GM18861 (cell line): ENCODE measurements around the gene GPC6.

ENCODE experiments used
- ATAC-seq: cut with Tn5 transposase; IDR thresholded peaks from one replicate; pipeline ENCODE4 v1.9.1; 2021; ENCODE audit not compliant: unreplicated experiment

Gene GPC6

GRCh38 chr13:93727211-93728141 is 500.9 kb downstream of the GPC6 start:
- ATAC-seq, result no peak

GRCh38 chr13:93729383-93729782 is 502.8 kb downstream of the GPC6 start:
- no peak for ATAC-seq

DNA sequence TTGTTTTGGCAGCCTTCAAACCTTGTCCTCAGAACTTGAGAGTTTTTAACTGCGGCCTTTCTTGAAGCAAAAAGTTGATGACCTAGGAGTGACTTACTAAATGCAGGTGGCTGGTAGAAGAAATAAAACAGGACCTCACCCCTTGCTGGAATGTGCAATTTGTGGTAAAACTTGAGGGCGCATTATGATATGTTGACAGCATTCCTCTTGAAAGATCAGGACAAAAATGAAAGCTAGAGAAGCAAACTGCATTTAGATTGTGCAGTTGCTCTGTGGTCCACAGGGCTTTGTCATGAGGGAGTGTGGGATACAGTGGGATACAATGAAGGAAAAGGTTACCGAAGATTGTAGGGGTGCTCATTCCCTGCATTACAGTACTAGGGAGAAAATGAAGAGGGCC is 504.2 kb downstream of the GPC6 start:
- ATAC-seq, result no peak

GRCh38 chr13:93732186-93732585 is 505.6 kb downstream of the GPC6 start:
- no peak for ATAC-seq

DNA sequence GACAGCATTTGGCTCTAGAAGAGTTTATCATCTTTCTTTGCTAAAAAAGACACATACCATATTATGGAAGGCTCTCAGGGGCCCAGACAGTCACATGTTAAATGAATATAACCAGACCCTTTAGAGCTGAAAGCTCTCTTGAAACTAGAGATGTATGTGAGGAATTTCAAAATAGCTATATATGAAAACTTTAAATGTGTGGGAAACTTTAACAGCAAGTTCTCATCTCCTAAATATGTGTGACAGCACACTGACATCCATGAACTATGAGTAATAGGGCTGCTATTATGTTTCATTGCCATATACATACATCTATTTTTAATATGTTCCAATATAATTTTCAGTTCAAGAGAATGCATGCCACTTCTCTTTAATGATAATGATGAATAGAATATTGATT is 509.5 kb downstream of the GPC6 start:
- ATAC-seq, result no peak

DNA sequence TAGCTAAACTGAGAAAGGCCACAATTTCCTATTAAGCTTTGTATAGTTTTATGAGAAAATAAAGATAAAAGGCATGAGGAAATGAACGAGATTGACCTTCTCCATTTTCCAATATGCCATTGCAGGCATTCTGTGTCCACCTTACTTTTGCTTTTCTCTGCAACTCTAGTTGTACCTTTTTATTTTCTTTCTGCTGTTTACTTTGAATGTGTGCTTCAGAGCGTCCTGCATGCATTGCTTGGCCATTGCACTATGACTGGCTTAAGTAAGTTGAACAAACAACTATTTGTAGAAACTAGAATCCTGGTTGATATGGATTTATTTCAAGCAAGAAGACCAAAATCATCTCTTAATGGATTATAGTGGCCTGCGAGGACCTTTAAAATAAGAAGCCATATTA is 510.3 kb downstream of the GPC6 start:
- no peak for ATAC-seq

DNA sequence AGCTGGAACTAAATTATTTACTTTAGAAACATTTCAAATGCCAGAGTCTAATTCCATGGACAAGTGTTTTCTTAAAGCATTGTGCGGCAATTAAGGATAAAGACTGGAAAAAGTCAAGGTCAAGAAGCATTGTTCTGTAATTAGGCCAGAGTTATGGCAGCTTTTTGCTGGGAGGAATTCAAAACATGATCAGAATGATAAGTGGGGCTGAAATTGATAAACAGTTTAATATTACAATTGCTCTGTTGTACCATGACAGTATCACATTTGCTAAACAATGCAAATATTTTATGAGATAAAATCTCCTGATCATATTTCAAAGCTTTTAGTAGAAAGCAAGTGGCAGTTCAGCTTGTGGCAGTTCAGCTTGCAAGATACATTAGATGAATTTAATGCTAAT is 513.7 kb downstream of the GPC6 start:
- ATAC-seq, result no peak

DNA sequence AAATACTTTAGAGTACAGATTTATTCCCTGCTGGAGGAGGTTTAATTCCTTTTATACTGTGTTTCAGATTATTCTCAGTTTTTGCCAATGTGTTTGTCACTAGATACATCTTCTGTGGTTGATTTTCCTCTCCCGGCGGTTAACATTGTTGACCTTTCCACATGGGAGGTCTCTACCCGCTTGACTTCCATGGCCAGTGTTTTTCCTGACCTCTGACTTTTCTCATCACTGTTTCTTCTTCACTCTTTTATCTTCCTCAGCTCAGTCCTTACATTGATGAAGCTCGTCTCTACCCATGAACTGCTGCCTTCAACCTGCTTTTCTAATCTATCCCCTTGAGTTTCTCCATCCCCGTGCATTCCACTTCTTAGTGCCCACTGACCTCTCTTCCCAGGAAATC is 517.4 kb downstream of the GPC6 start:
- ATAC-seq, result no peak

DNA sequence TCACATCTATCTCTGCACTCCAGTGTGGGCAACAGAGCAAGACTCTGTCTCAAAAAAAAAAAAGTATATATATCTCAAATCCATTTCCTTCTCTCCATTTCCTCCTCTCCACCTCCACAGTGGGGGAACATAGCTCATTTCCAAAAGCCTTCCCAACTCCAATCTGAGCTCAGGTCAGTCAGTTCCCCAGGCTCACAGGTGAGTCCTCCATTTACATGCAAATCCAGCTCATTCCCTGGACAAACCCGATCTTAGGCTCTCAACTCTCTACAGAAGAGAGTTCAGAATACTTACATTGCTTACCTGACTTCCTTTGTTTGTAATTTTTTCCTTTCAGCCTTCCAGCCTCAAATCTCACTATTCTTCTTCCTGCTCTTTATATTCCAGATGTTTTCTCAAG is 518.3 kb downstream of the GPC6 start:
- no peak for ATAC-seq

DNA sequence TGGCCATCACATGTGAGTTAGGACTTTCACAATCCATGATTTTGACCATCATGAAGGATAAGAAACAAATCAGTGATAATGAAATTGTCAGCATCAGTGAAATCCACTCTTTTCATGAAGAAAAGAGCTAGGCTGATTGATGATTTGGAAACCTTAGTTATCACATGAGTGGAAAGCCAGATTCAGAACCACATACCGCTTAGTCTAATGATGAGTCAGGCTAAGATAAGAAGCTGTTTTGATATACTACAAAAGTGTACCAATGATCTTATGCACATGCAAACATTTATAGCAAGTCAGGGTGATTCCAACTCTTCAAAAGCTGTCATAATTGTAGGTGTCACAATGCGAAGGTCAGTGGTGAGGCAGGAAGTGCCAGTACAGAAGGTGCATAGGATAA is 519.3 kb downstream of the GPC6 start:
- ATAC-seq, result no peak

DNA sequence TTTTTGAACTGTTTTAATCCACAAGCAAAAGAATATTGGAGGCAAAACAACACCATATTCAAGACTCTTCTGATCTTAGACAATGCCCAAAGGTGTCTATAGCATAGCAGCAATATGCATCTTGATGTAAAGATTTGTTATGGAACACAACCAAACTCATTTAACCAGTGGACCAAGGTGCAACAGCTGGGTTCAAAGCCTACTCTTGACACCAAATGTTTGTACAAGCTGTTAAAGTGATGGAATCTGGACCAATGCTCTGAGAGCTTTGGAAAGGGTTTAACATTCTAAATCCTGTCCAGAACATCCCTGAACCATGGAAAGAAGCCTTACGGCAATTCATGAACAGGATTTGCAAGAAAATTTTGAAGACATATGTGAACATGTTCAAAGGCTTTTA is 520.0 kb downstream of the GPC6 start:
- no peak for ATAC-seq

DNA sequence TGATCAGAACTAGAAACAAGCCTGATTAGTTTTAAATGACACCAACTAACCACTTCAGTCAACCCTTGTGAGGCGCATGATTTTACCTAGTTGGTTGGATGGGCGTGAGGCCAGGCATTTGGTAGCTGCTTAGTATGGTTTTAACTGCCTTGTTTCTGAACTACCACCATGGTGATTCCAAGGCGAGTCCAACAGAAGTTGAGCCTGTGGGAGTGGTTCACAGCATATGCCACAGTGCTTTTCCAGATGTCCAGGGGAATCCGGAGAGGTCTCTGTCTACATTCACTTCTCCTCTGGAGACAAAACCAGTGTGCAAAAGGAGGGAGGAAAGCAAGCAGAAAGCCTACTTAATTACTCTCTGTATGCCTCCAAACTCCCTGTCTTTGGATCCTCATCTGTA is 524.1 kb downstream of the GPC6 start:
- no peak for ATAC-seq

GRCh38 chr13:93751117-93751516 is 524.5 kb downstream of the GPC6 start:
- no peak for ATAC-seq

DNA sequence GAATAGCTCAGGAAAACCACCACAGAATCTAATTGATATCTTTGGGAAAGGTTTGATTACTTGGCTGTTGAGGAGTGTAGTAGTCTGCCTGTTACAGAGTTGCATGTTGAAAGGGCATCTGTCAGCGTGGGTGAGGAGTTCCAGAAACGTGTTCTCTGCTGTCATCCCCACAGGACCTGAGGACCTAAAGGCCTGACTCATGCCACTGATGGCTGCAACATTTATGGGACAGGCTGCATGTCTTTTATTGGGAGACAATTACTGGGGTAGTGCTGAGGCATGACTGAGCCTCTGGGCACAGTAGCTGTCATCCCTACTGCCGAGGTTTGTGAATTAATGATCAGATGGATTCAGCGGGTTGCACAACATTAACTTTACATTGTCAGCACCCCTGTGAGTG is 525.9 kb downstream of the GPC6 start:
- ATAC-seq, result no peak

DNA sequence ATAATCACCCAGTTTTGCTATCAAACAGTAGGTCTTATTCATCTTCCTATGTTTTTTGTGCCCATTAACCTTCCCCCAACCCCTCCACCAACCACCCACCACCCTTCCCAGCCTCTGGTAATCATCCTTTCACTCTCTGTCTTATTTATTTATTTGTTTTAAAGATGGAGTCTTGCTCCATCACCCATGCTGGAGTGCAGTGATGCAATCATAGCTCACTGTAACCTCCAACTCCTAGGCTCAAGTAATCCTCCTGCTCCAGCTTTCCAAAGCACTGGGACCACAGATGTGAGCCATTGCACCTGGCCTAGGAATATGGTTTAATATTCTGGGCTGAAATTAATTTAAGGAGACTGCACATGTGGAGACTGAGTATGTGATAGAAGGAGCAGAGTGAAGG is 527.0 kb downstream of the GPC6 start:
- no peak for ATAC-seq

DNA sequence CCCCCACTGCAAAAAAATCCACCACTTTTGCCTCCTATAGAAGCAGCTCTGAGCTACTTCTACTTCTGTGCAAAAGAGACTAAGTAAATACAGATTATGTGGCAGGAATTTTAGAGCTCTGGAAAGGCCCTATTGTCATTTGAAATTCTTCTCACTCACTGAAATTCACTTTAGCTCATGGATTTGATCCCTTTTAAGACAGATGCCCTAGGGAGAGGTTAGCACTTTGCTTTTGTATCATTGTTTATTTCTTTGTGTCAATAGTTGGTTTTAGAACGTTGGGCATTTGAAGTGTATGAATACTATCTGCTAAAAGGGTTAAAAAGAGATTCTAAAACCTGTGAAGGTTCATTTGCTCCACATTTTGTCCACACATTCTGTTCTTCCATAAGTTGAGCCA is 528.7 kb downstream of the GPC6 start:
- no peak for ATAC-seq

- no peak for ATAC-seq
These were observed 532.0 kb downstream of the GPC6 start for GRCh38 chr13:93758575-93758974.

GRCh38 chr13:93762708-93763426 is 536.3 kb downstream of the GPC6 start:
- no peak for ATAC-seq

DNA sequence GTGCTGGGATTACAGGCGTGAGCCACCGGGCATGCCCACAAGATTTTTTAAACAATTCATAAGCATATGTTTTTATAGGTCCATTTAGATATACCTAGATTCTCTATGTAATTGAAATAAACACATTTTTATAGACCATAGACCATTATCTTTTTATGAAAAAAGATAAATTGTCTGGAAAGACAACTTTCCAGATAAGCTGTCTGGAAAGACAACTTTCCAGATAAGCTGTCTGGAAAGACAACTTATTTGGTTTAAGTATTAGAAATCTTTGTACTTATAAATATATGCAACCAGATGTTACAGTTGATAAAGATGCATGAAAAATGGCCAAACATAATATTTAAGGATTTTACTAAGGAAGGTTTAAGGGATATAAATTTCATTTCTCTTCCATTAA is 538.5 kb downstream of the GPC6 start:
- no peak for ATAC-seq

DNA sequence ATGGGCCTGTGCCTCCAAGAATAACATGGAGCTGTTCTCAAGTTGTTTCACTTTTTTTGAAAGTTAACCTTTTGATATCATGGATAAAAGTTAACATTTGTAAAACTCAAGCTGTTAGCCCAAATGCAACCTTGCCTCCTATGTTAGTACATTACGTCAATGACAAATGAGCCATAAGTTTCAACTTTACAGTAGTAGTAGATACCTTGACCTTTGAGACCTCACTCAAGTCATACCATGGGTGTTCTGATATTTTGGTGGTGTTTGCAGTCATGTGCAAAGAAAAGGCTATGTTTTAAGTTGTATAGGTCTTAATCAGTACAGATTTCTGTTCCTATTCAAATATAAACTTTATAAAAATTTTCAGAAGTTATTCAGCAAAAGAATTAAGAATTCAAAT is 539.2 kb downstream of the GPC6 start:
- ATAC-seq, result no peak

DNA sequence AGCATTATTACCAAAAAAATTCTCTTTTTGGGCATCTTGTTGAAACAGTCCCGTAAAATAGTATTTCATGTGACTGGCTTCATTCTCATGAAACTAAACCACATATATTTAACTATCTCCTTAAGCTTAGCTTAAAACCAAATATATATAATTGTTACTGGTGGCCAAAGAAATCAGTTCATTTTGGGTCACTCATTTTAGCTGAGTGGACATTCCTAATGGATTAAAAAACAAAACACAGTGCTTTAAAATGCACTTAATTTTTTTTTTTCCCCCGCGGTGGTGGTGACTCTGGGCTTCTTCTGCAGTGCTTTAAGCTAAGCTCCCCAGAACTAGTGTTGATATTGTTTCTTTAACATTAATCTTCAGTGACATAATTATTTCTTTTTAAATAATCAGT is 540.1 kb downstream of the GPC6 start:
- no peak for ATAC-seq

GRCh38 chr13:93767180-93767916 is 540.7 kb downstream of the GPC6 start:
- no peak for ATAC-seq
